CD1c-positive myeloid dendritic cell (primary cell): ENCODE results near the gene TBRG4.

Experiments used
- DNase-seq: peaks from one replicate; pipeline ENCODE4 v3.0.0-alpha.2; 2016; ENCODE audit errors: extremely low spot score

Gene TBRG4

GRCh38 chr7:45089341-45089891 is 22.1 kb downstream of the TBRG4 start:
- DNase-seq: peak; percentile 36

DNA sequence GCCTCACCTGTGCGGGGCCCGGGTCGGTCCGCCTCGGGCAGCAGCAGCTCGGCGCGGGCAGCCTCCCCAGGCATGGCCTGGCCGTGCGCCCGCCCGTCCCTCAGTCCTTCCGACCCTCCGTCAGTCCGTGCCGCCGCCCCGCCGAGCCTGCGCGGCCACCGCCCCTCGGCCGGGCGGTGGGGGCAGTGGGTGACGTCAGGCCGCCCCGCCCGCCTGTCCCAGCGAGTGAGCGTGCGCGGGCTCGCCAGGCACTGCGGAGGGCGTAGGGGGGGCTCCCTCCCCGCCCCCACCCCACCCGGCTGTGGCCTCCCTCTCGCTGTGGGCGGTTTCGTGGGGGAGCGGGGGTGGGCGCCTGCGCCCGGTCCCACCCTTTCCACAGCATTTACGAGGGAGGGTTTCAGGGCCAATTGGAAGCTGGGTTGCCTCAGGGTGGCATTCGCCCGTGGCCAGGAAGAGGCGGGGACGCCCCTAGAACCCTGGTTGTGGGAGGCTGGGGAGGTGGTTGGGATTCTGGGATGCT is 22.6 kb downstream of the TBRG4 start, which contains the start of gene NACAD:
Gene NACAD, minus strand, starts transcription at position 149 of the 520 bp plus-strand sequence. Its CDS starts 75 bp downstream, at position 74.
- DNase-seq: peak; percentile 13

- no peak for DNase-seq
Observed at GRCh38 chr7:45088146-45088701, 23.3 kb downstream of the TBRG4 start.

DNA sequence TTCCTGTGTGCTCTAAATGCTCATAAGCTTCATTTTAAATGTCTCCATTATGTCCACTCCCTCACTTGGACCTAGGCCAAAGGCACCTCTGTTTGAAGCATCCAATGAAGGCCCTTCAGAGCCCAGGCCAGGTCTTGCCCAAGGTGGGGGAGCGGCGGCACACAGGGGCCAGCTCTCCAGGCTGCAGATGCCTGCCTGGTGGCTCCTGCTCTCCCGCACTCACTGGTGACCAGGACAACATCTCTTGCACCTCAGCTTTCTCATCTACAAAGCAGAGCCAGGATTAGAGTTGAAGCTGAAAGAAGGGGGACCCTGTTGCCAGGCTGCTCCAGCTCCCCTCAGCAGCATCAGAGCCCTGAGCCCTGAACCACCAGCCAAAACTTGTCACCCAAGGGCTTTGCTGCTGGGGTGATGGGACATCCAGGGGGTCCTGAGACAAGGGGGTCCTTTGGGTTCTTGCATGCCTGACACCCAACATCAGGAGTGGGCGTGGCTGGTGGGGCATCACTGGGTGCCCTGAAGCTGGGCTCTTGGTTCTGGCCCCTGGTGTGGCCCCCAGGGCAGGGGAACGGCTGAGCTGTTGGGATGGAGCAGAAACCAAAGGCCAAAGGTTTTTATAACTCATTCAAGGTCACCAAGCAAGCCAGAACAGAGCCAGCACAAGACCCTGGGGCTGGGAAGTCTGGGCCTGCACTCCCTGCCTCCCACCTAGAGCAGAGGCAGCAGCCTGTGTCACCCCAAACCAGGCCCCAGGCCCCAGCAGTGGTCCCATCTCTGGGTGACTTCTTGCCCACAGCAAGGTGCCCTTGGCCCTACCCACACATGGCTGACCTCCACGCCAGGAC is 24.0 kb downstream of the TBRG4 start:
- DNase-seq: no peak

DNA sequence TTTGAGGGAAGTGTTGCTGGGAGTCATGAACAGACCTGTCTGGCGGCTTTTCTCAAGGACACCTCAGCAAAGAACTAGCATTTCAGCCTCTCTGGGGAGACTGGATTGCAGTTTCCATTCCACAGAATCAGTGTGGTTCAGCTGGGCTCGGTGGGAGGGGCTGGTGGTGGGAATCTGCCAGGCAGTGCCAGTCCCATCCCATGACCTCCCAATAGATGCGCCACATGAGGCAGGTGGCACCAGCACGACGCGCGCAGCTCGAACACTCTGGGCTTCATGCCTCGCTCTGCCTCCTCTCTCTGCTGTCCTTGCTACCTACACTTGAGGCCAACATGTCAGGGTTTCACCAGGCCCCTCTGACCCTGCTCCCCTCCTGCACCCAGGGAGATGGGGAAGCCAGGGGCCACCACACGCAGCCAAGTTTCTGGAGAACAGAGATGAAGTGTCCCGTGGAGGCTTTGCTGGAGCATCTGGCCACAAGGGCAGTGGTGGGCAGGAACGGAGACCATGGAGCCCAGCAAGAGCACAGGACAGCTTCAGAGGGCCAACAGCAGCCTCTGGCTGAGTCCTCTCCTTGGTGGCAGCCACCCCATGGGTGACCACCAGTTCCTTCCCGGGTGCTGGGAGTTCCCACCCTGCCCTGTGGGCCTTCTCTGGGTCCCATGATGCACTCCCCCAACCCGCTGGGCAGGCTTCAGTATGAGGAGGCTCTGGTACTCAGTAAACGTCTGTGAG is 25.0 kb downstream of the TBRG4 start:
- no peak for DNase-seq

GRCh38 chr7:45085619-45086200 is 25.8 kb downstream of the TBRG4 start:
- DNase-seq: no peak

DNA sequence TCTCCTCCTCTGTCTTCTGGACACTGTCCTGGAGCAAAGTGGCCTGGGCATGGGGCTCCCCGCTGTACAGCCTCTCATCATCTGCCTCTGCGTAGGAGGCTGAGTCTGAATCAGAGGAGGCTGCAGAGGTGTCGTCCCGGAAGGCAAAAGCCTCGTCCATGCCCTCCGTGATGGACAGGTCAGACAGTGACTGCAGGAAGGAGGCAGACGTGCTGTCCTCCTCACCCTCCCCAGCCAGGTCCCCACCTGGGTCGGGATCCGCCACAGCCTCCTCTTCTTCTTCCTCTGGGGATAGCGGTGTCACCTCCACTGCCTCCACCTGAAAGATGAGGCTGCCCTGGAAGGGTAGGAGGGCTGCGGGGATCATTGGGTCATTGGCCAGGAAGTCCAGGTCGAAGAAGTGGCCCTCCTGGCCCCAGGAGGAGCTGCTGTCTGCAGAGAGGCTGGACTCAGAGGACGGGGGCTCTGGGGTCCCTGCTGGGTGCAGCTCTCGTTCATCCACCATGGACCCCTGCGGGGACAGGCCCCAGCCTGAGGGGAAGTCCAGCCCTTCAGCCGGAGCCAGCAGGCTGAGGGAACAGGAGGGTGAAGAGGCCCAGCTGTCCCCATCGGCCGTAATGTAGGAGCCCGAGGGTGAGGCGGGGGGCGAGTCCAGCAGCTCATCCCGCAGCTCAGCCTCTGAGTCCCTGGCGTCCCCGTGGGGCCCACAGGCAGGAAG is 26.4 kb downstream of the TBRG4 start:
- no peak for DNase-seq

DNA sequence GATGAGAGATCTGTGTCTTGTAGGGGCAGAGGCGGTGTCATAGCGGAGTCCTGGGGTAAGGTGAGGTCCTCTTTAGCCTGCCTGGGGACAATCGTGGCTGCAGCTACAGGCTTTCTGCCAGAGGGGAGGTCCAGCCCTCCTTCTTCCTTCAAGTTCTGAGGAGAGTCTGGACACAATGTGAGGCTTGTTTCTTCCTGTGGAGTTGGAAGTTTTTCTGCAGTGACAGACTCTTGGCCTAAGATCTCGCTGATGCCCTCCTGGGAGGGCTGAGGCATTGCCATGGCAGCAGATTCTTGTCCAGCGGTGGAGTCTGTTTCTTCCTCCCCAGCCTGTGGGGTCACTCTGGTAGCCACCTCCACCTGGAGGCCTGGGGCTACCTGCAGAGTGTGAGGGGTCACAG is 27.2 kb downstream of the TBRG4 start:
- DNase-seq: no peak

DNA sequence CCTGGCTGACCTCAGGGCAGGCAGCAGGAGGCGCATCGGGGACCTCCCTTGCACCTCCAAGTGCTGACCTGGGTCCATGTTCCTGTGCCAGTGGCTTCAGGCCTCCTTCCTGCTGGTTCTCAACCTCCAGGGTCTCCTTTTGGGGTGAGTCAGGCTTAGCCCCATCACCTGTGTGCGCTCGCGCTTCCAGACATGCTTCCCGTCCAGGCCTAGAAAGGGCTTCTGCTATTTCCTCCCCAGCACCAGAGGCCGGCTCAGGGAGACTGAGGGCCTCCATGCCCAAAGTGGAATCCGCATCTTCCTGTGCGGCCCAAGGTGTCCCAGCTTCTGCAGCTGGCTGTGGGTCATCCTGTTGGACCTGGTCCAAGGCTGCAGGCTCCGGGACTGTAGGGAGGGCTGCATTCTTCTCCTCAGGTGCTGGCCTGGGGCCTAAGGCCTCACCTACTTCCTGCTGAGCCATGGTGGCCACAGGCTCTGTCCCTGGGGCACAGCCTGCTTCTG is 28.6 kb downstream of the TBRG4 start:
- DNase-seq: no peak

- DNase-seq: no peak
Observed at GRCh38 chr7:45082031-45082830, 29.3 kb downstream of the TBRG4 start.

DNA sequence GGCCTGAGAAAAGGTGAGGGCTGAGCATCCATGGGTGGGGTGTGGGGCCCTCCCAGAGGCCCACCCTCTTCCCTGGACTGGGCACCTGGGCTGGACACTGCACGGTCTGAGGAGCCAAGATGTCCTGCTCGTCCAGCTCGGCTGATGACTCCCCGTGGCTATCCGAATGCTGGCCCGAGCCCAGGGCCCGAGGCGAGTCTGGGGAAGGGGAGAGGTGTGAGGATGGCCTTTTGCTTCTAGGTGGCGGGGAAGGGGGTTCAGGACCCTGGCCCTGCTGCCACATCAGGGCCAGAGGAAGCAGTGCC is 29.9 kb downstream of the TBRG4 start:
- DNase-seq: no peak

DNA sequence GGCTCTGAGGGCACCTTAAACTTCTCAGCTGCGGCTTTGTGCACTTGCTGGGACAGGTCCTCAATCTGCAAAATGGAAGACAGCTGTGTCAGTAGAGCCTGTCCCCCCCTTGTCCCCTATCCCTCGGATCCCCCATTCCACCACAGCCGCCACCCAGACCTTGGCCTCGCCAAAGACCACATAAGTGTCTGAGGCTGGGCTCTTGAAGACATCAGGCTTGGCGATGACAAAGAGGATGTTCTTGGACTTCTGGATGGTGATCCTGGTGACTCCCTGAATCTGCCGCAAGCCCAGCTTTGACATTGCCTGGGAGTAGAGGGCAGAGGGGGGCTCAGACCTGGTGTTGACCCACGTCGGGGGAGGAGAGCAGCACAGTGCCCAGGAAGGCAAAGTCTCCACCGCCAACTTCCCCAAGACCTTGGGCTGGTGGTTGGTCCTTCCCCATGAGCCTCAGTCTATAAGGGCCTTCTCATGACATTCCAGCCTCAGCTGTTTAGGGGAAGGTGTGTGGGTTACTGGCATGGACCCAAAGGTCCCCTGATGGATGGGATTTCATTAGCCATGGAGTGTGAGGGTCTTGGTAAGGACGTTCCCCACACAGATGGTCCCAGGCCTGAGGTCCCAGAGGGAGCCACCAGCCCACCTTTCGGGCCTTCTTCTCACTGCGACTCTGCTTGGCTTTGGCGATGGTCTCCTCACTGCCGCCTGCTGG is 30.4 kb downstream of the TBRG4 start:
- DNase-seq: no peak

GRCh38 chr7:45080265-45080957 is 31.1 kb downstream of the TBRG4 start:
- DNase-seq: no peak

DNA sequence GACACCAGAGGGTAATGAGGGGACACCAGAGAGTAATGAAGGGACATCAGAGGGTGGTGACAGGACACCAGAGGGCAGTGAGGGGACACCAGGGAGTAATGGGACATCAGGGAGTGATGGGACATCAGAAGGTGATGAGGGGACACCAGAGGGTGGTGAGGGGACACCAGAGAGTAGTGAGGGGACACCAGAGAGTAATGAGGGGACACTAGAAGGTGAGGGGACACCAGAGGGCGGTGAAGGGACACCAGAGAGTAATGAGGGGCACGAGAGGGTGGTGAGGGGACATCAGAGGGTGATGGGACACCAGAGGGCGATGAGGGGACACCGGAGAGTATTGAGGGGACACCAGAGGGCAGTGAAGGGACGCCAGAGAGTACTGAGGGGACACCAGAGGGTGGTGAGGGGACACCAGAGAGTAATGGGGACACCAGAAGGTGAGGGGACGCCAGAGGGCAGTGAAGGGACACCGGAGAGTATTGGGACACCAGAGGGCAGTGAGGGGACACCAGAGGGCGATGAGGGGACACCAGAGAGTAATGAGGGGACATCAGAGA is 33.3 kb downstream of the TBRG4 start:
- DNase-seq: no peak

DNA sequence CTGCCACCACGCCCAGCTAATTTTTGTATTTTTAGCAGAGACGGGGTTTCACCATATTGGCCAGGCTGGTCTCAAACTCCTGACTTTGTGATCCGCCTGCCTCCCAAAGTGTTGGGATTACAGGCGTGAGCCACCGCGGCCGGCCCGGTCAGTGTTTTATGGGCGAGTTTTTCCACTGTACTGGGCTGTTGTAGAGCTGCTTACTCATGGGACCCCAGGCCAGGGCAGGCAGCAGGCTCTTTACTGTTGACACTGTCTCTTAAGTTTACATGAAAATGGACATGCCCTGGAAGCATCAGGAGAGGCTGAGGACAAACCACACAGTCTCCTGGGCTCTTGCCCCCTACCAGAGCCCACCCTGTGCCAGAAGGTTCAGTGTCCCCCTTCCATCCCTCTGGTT is 33.9 kb downstream of the TBRG4 start:
- no peak for DNase-seq

GRCh38 chr7:45076946-45077345 is 34.6 kb downstream of the TBRG4 start:
- no peak for DNase-seq

- no peak for DNase-seq
Observed at GRCh38 chr7:45075871-45076796, 35.4 kb downstream of the TBRG4 start.

GRCh38 chr7:45075355-45075644 is 36.2 kb downstream of the TBRG4 start:
- DNase-seq: no peak
